ENCODE measurements around the gene ANKRD36. TPM values are rescaled to one million over a fixed set of nuclear protein-coding genes. Genes with fewer than 3 reads are reported as not detected.
"Not testable (repeated sequence)": the region's sequence is repeated elsewhere in the genome, so short reads cannot be mapped to it uniquely, and the experiment has no call there.

The ANKRD36 gene
- total RNA-seq, 2 donors from 2014 or later: 26.8 to 30.6 TPM

- DNase-seq (ENCODE audit: low spot score); intact Hi-C loops (cut with DNase I): not testable (repeated sequence)
Observed at GRCh38 chr2:97111246-97111645, 1.7 kb upstream of the ANKRD36 start.

GRCh38 chr2:97112320-97113049 lies 468 bp upstream of the ANKRD36 start:
- intact Hi-C loops (cut with DNase I): not testable (repeated sequence)
- peak; percentile 85 for DNase-seq (ENCODE audit: low spot score)

GRCh38 chr2:97113882-97114255 lies 916 bp downstream of the ANKRD36 start:
- DNase-seq (ENCODE audit: low spot score): peak; percentile 78
- intact Hi-C loops (cut with DNase I): not testable (repeated sequence)

GRCh38 chr2:97129090-97129489 lies 16.1 kb downstream of the ANKRD36 start:
- intact Hi-C loops (cut with DNase I); DNase-seq (ENCODE audit: low spot score): not testable (repeated sequence)

- intact Hi-C loops (cut with DNase I); DNase-seq (ENCODE audit: low spot score): not testable (repeated sequence)
Observed at GRCh38 chr2:97144016-97144415, 31.1 kb downstream of the ANKRD36 start.

GRCh38 chr2:97166548-97166947 lies 53.6 kb downstream of the ANKRD36 start:
- intact Hi-C loops (cut with DNase I); DNase-seq (ENCODE audit: low spot score): not testable (repeated sequence)

- intact Hi-C loops (cut with DNase I); DNase-seq (ENCODE audit: low spot score): not testable (repeated sequence)
Observed at GRCh38 chr2:97167938-97168337, 55.0 kb downstream of the ANKRD36 start.

GRCh38 chr2:97168583-97168982 lies 55.6 kb downstream of the ANKRD36 start:
- DNase-seq (ENCODE audit: low spot score); intact Hi-C loops (cut with DNase I): not testable (repeated sequence)

GRCh38 chr2:97180391-97180790 lies 67.4 kb downstream of the ANKRD36 start:
- intact Hi-C loops (cut with DNase I); DNase-seq (ENCODE audit: low spot score): not testable (repeated sequence)

GRCh38 chr2:97195349-97195748 lies 82.4 kb downstream of the ANKRD36 start:
- DNase-seq (ENCODE audit: low spot score); intact Hi-C loops (cut with DNase I): not testable (repeated sequence)

- DNase-seq (ENCODE audit: low spot score); intact Hi-C loops (cut with DNase I): not testable (repeated sequence)
Observed at GRCh38 chr2:97197251-97197650, 84.3 kb downstream of the ANKRD36 start.

GRCh38 chr2:97200887-97201286 lies 87.9 kb downstream of the ANKRD36 start:
- DNase-seq (ENCODE audit: low spot score); intact Hi-C loops (cut with DNase I): not testable (repeated sequence)

- intact Hi-C loops (cut with DNase I): not testable (repeated sequence)
Observed at GRCh38 chr2:97202643-97203250, 89.8 kb downstream of the ANKRD36 start.

GRCh38 chr2:97210325-97210724 lies 97.4 kb downstream of the ANKRD36 start:
- no peak for DNase-seq (ENCODE audit: low spot score)
- intact Hi-C loops (cut with DNase I): no loop called here

More at GRCh38 chr2:97202643-97203250, 89.8 kb downstream of the ANKRD36 start:
- DNase-seq (ENCODE audit: low spot score): not testable (repeated sequence)

- DNase-seq (ENCODE audit: low spot score); intact Hi-C loops (cut with DNase I): not testable (repeated sequence)
Observed at GRCh38 chr2:97215025-97215424, 102.1 kb downstream of the ANKRD36 start.

GRCh38 chr2:97230848-97231585 lies 118.1 kb downstream of the ANKRD36 start:
- DNase-seq (ENCODE audit: low spot score): peak; percentile 50
- intact Hi-C loops (cut with DNase I): not testable (repeated sequence)

GRCh38 chr2:97232981-97233380 lies 120.0 kb downstream of the ANKRD36 start:
- intact Hi-C loops (cut with DNase I); DNase-seq (ENCODE audit: low spot score): not testable (repeated sequence)

GRCh38 chr2:97233660-97234295 lies 120.8 kb downstream of the ANKRD36 start:
- intact Hi-C loops (cut with DNase I); DNase-seq (ENCODE audit: low spot score): not testable (repeated sequence)

- DNase-seq (ENCODE audit: low spot score); intact Hi-C loops (cut with DNase I): not testable (repeated sequence)
Observed at GRCh38 chr2:97261192-97261591, 148.2 kb downstream of the ANKRD36 start.

Data from posterior vena cava (tissue), 2 donors.